Activated CD8-positive, alpha-beta T cell treated with anti-CD3 and anti-CD28 coated beads for 36 hours (primary cell): ENCODE data around the gene MATN1. TPM values are rescaled to one million over a fixed set of nuclear protein-coding genes. Genes with fewer than 3 reads are reported as not detected.

Experiments
- ATAC-seq: fragments of 200-7000 bp; cut with Tn5 transposase; one replicate; pipeline ENCODE4 v1.10.0; 2021; ENCODE audit warnings: mild to moderate bottlenecking, moderate library complexity
- CTCF ChIA-PET: fragments of 350-600 bp; sonication (Branson Sonifier 250); formaldehyde crosslinking; loops from one replicate; lab custom pipeline; 2021; ENCODE audit warnings: antibody characterized with exemption; lab: Charles Lee
- POLR2A ChIA-PET: fragments of 350-600 bp; sonication (Branson Sonifier 250); formaldehyde crosslinking; loops from one replicate; lab custom pipeline; 2021; ENCODE audit warnings: antibody characterized with exemption; lab: Charles Lee
- DNase-seq: peaks from one replicate; pipeline ENCODE4 v3.0.0-alpha.2; 2020
- H3K27ac Mint-ChIP-seq: one replicate; pipeline ENCODE4 v1.8.0; 2021; ENCODE audit warnings: mild to moderate bottlenecking, mixed read lengths
- H3K27me3 Mint-ChIP-seq: one replicate; pipeline ENCODE4 v1.8.0; 2021; ENCODE audit warnings: mixed read lengths
- H3K36me3 Mint-ChIP-seq: one replicate; pipeline ENCODE4 v1.8.0; 2021; ENCODE audit warnings: low read depth, mixed read lengths
- H3K4me1 Mint-ChIP-seq: one replicate; pipeline ENCODE4 v1.8.0; 2021; ENCODE audit warnings: low read depth, mixed read lengths
- H3K4me3 Mint-ChIP-seq: one replicate; pipeline ENCODE4 v1.8.0; 2021; ENCODE audit warnings: mild to moderate bottlenecking, moderate library complexity, mixed read lengths
- H3K9me3 Mint-ChIP-seq: one replicate; pipeline ENCODE4 v1.8.0; 2021; ENCODE audit warnings: mixed read lengths
- CTCF ChIP-seq: fragments of 200-600 bp; IDR thresholded peaks from one replicate; pipeline ENCODE4 v1.8.0; 2022; ENCODE audit warnings: antibody characterized with exemption, mild to moderate bottlenecking
- intact Hi-C: fragments of 100-400 bp; cut with micrococcal nuclease; formaldehyde crosslinking; loops from one replicate; pipeline ENCODE4 v1.10.0; 2022
- total RNA-seq, 2 experiments: library from RNA; stranded (reverse); gene quantifications; one replicate each; pipeline ENCODE4 v1.2.3, GENCODE V29; 2021

MATN1 gene
- total RNA-seq, 2 experiments from 2014 or later, result 0.45 to 1.4 TPM

DNA sequence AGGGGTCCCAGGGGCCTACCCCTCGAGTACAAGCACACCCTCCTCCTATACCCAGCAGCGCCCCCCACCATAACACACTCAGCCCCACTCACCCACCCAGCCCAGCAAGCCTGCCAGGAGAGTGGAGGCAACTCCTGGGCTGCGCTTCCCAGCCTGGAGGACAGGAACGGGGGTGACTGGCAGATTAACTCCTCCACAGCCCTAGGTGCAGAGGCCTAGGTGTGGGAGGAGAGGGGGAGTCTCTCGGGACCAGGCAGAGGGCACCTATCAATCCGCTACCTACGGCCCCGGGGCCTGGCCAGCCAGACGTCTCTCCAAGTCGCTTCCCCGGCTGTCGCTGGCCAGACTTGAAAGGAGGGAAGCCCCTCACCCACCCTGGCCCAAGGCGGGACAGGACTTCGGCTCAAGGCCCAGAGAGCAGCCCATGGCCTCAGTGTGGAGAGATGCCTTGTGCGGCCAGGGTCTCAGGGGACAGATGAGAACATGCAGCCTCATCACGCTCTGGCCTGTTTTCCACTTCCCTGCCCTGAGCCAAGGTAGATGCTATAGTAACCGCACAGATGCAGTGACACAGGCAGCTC is 24.9 kb downstream of the MATN1 start:
- H3K27ac Mint-ChIP-seq, result no peak overlapping the region
- H3K9me3 Mint-ChIP-seq, result no peaks in the 10 kb centered on the region
- no peaks in the 10 kb centered on the region for H3K36me3 Mint-ChIP-seq
- ATAC-seq, result no peak
- no peak for DNase-seq
- peaks cover 2% of the 10 kb centered on the region for H3K27me3 Mint-ChIP-seq
- no peaks in the 10 kb centered on the region for H3K4me1 Mint-ChIP-seq
- CTCF ChIA-PET, result interaction anchor here (1.0 kb wide), 1 partner anchor 103 kb away, joined by 3 read pairs; no protein-coding TSS in a partner anchor
- intact Hi-C loops, result no loop called here
- no peak for TF ChIP-seq CTCF
- POLR2A ChIA-PET, result no interaction called here
- no peak overlapping the region for H3K4me3 Mint-ChIP-seq

DNA sequence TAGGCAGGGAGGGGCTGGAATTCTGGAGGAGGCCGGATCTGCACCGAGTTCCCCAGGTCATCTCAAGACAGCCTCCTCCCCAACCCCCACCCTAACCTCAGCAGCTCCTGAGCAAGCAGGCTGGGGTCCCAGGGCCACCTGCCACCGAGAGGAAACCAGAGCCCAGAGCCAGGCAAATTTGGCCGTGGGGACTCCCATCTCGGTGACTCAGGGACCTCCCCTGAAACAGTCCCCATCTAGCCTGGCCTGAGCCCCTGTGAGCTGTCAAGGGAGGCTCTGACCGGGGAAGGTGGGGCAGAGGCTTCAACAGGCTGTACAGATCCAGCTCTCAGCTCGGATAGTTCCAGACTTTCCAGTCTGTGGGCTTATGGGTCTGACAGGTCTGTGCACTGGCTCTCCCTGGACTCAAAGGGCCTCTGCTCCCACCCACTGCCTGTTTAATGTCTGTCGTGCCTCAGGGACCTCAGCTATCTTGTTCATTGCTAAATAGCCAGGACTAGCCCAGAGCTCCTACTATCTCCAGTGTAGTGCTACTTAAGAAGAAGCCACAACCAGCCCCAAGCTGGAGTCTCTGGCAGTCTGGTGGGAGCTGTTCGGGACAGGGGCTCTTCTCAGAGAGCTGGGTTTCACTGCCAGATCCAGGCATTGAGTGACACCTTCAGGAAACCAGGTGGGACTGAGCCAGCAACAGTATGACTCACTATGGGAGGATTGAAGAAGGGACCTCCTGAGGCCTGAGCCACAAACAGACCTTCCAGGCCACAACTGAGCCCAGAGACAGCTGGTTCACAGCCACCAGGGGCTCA is 25.6 kb downstream of the MATN1 start:
- H3K9me3 Mint-ChIP-seq, result no peaks in the 10 kb centered on the region
- DNase-seq, result no peak
- TF ChIP-seq CTCF, result no peak
- no peak for ATAC-seq
- POLR2A ChIA-PET, result no interaction called here
- H3K27ac Mint-ChIP-seq, result no peak overlapping the region
- intact Hi-C loops, result no loop called here
- H3K4me1 Mint-ChIP-seq, result no peaks in the 10 kb centered on the region
- H3K27me3 Mint-ChIP-seq, result peaks cover 2% of the 10 kb centered on the region
- CTCF ChIA-PET, result interaction anchor here (0.8 to 1.1 kb wide), 4 partner anchors 82 to 1461 kb away, joined by 3 read pairs; no protein-coding TSS in a partner anchor
- H3K4me3 Mint-ChIP-seq, result no peak overlapping the region
- no peaks in the 10 kb centered on the region for H3K36me3 Mint-ChIP-seq

- Mint-ChIP-seq H3K36me3 (no peaks in the 10 kb centered on the region), H3K4me3 (no peak overlapping the region), H3K27ac (no peak overlapping the region), H3K4me1 (no peaks in the 10 kb centered on the region), H3K9me3 (no peaks in the 10 kb centered on the region), H3K27me3 (peaks cover 2% of the 10 kb centered on the region)
- ATAC-seq (no peak), DNase-seq (no peak)
- no peak for TF ChIP-seq CTCF
- ChIA-PET POLR2A (interaction anchor here (0.7 kb wide), 1 partner anchor 11 kb away, joined by 3 read pairs; no protein-coding TSS in a partner anchor), CTCF (interaction anchor here (0.8 to 1.1 kb wide), 3 partner anchors 83 to 1460 kb away, joined by 3 read pairs; no protein-coding TSS in a partner anchor)
- intact Hi-C loops, result no loop called here
Measured at GRCh38 chr1:30696831-30697230, 26.6 kb downstream of the MATN1 start.

- ChIA-PET POLR2A (no interaction called here), CTCF (no interaction called here)
- no peak overlapping the region for H3K27ac Mint-ChIP-seq
- no peak for ATAC-seq
- no peak for TF ChIP-seq CTCF
- H3K27me3 Mint-ChIP-seq, result peaks cover 2% of the 10 kb centered on the region
- H3K9me3 Mint-ChIP-seq, result no peaks in the 10 kb centered on the region
- intact Hi-C loops, result no loop called here
- DNase-seq, result no peak
- H3K36me3 Mint-ChIP-seq, result no peaks in the 10 kb centered on the region
- H3K4me3 Mint-ChIP-seq, result no peak overlapping the region
- H3K4me1 Mint-ChIP-seq, result no peaks in the 10 kb centered on the region
Measured at GRCh38 chr1:30695439-30695841, 27.9 kb downstream of the MATN1 start.
